Measurements from ENCODE around the gene CDT1. TPM values are rescaled to one million over a fixed set of nuclear protein-coding genes. Genes with fewer than 3 reads are reported as not detected.

The CDT1 gene
- polyA plus RNA-seq, 3 donors, result 16.6 to 23.1 (median 22.1) TPM

DNA sequence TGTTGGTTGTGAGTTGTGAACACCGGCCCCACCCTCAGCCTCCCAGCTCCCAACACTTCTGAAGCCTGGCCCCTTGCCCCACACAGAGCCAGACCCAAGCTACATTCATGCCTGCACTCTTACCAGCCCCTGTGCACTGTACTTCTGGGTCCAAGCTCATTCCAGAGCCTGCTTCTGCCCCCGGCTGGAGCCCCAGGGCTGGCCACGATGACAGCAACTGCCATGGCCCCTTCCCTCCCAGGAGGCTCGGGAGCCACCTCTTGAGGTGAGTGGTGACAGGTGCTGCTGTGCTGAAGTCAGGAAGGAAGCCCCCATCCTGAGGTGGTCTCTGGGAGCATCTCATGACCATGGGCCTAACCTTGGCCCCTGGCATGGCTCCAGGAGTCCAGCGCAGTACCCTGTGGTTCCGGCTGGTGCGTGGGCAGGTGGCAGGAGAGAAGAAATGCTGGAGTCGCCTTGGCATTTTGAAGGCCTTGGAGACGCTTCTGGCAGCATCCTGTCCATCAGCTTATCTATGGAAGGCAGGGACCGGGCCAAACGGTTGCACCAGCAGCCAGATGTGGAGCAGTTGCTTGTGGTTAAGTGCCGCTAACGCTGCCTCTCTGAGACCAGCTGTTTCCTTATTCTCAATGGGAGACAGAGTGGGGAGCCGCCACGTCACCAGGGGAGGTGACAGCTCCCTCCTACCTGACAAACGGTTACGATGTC is 3.9 kb upstream of the CDT1 start:
- no peak for DNase-seq

DNA sequence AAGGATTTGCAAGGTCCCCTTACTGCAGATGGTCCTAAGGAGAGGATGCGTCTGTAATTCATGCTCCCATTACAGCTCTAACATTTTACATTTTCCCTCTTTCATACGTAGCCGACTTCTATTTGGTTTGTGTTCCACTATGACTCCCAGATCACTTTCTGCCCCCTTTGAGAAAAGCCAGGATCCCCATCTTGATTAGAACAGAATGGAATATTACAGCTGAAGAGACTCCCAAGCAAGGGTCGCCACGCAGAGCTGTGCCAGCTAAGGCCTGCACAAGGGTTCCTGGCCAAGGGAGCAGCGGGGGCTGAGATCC is 3.4 kb upstream of the CDT1 start:
- DNase-seq, result no peak

DNA sequence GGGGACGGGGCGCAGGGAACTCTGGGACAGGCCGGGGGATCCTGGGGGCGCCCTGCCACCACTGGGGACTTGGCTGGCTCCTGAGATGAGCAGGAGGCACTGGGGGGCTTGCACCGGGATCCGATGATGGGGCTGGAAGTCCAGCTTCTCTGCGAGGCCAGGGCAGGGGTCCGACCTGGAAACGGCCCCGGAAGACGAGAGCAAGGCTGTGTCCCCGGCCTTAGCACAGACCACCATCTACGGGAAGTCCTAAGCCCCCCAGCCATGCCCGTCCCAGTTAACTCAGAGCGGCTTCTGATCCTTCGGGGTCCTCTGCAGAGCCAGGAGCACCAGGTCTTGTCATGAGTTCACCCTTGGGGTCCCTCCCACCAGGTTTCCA is 573 bp downstream of the CDT1 start:
- no peak for DNase-seq

- no peak for DNase-seq
Observed at GRCh38 chr16:88804552-88805339, 1.2 kb downstream of the CDT1 start.

GRCh38 chr16:88805340-88805715 is 1.7 kb downstream of the CDT1 start:
- DNase-seq, result no peak

GRCh38 chr16:88805887-88806393 is 2.4 kb downstream of the CDT1 start:
- DNase-seq, result no peak

DNA sequence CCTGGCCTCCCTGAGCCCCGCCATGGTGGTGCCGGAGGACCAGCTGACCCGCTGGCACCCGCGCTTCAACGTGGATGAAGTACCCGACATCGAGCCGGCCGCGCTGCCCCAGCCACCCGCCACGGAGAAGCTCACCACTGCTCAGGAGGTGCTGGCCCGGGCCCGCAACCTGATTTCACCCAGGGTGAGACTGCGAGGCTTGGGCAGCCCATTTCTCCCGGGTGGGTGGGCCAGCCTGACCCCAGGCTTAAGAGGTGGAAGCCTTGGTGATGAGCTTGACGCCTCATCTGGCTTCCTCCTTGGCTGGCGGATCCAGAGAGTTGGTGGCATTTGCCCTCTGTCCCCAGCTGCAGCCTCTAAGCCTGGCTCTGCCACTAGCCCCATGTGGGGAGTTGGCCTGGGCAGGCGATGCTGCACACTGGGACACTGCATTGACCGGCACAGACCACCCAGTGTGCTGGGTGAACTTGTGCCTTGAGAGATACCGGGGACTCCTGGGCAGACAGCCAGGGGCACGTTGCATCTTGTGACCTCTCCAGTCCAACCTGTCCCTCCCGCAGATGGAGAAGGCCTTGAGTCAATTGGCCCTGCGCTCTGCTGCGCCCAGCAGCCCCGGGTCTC is 3.0 kb downstream of the CDT1 start:
- DNase-seq, result no peak

DNA sequence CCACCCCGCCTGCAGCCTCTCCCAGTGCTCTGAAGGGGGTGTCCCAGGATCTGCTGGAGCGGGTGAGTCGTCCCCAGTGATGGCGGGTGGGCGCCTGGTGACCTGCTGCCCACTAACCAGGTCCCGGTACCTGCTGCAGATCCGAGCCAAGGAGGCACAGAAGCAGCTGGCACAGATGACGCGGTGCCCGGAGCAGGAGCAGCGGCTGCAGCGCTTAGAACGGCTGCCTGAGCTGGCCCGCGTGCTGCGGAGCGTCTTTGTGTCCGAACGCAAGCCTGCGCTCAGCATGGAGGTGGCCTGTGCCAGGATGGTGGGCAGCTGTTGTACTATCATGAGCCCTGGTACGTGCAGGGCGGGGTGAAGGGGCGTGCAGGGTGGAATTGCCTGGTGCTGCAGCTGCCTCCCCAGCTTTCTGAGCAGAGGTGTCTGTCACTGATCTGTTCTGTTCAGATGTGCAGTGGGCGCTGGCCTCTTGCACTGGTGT is 3.6 kb downstream of the CDT1 start:
- DNase-seq, result no peak

DNA sequence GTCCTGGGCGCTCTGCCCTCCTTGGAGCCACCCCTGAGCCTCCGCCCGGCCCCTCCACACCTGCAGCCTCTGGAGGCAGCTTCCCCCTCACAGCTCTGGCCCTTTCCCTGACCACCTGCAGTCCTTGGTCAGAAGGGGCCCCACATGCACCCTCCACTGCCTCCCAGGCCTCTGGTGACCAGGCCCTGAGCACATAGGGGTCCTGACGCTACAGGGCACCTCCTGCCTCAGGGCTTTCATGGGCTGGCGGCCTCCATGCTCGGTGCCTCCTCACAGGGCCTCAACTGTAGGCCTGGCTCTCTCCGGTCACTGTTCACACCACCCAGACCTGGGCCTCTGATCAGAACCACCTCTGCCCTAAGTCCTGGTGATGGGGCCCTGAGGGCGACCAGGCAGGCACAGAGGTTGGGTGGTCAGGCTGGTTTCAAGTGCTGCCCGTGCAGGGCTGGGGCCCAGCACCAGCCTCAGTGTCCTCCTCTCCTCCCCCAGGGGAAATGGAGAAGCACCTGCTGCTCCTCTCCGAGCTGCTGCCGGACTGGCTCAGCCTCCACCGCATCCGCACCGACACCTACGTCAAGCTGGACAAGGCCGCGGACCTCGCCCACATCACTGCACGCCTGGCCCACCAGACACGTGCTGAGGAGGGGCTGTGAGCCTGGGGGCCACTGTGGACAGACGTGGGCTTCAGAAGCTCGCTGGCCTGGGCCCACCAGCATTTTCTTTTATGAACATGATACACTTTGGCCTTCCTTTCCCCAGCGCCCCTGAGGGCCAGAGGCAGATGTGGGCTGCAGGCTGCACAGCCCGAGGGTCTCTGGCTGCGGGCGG is 4.3 kb downstream of the CDT1 start:
- no peak for DNase-seq

- no peak for DNase-seq
Observed at GRCh38 chr16:88809068-88809675, 5.6 kb downstream of the CDT1 start.

DNA sequence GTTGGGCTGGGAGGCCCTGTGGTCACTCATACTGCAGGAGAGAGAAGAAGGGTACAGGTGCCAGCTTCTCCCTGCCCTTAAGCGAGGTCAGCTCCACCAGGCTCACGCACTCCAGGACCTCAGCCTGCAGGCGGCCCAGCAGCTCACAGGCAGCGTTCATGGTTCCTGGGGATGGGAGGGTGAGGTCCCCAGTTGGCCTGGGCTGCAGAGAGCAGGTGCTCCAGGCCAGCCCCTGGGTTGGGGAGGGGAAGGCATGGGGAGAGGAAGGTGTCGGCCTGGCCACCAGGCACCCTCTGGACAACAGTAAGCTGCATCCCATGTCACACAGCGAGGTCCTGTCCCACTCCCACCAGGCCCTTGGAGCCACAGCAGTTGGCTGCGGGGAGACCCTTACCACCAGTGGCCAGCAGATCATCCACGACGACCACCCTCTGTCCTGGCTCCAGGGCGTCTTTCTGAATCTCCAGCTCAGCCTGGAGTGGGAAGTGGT is 6.1 kb downstream of the CDT1 start:
- DNase-seq, result no peak

- DNase-seq, result no peak
Observed at GRCh38 chr16:88810166-88810911, 6.8 kb downstream of the CDT1 start.

GRCh38 chr16:88810912-88811768 is 7.6 kb downstream of the CDT1 start:
- peak; percentile 81 for DNase-seq

- DNase-seq, result peak; percentile 90
Observed at GRCh38 chr16:88811769-88812512, 8.4 kb downstream of the CDT1 start, which contains the start of gene APRT. Gene APRT (minus strand): TSS chr16:88811928. CDS start chr16:88811899, 29 bp downstream.

DNA sequence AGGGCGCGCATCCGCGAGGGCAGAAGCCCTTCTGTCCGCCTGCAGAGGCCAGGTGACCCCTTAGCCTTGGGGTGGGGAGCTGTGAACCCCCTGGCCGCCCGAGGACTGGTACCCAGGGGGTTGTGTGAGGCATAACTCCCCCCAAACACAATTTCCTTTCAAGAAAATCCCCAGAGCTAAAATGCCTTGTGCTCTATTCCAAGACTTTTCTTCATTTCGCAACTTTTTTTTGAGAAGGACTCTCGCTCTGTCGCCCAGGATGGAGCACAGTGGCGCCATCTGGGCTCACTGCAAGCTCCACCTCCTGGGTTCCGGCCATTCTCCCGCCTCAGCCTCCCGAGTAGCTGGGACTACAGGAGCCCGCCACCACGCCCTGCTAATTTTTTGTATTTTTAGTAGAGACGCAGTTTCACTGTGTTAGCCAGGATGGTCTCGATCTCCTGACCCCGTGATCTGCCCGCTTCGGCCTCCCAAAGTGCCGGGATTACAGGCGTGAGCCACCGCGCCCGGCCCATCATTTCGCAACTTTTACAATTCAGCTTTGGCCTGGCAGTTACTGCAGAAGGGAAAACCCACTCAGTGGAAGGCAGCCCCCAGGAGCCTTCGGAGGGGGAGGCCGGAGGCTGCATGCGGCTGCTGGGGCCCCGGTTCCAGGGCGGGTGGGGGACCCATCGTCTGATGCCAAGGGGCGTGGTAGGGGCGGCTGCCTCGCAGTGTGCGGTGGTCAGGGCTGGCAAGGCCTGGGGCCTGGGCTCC is 9.1 kb downstream of the CDT1 start:
- no peak for DNase-seq

DNA sequence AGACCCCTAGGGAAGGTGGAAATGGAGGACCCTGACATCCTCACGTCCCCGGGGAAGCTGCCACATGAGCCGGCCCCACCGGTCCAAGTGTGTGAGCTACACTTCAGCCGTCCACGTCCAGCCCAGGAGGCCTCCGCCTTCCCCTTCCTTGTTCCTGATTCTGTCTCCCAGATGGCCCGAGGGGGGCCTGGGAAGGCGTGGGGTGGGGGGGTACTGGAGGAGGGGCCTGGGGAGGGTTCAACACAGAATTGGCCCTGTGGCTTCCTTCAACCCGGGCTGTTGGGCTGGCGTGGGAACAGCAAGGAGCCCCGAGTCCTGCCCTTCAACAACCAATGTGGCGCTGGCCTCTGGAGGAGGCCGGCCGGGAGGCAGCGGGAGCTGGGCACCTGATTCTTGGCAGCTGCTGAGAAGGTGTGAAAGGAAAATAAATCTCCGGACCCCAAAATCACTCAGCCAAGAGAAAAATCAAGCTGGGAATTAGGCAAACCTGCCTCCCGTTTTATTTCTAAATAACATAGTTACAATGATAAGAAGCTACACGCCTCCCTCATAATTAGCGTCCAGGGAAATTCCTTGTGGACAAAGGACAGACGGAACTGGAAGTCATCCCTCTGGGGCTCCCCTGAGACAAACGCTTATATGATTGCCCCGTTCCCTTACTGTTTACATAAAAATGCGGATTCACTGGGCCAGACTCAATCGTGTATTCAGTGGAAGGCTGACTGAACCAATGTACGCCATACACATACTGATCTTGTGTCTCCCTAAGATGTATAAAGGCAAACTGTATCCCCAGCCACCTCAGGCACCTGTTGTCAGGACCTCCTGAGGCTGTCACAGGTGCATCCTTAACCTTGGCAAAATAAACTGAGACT is 9.9 kb downstream of the CDT1 start:
- no peak for DNase-seq

GRCh38 chr16:88814144-88814502 is 10.5 kb downstream of the CDT1 start:
- no peak for DNase-seq

Data from renal pelvis (tissue), 4 donors.